GM21717 (cell line): ENCODE data around the gene SLC46A1.
"Not testable (repeated sequence)": the region's sequence is repeated elsewhere in the genome, so short reads cannot be mapped to it uniquely, and the experiment has no call there.

Experiments used
- ATAC-seq: cut with Tn5 transposase; IDR thresholded peaks from one replicate; pipeline ENCODE4 v1.9.1; 2021; ENCODE audit warnings: mild to moderate bottlenecking, moderate library complexity; ENCODE audit not compliant: unreplicated experiment

Gene SLC46A1

GRCh38 chr17:28405632-28406472, at the start of gene SLC46A1:
SLC46A1 (minus strand) TSS chr17:28406212; CDS start chr17:28406114, 98 bp downstream.
- peak; percentile 58 for ATAC-seq

- no peak for ATAC-seq
Measured at GRCh38 chr17:28449859-28450258, 43.8 kb upstream of the SLC46A1 start.

GRCh38 chr17:28447396-28447760, 41.4 kb upstream of the SLC46A1 start:
- ATAC-seq: no peak

GRCh38 chr17:28446716-28447395, 40.8 kb upstream of the SLC46A1 start:
- ATAC-seq: no peak

- no peak for ATAC-seq
Measured at GRCh38 chr17:28443901-28444638, 38.1 kb upstream of the SLC46A1 start.

GRCh38 chr17:28434326-28434725, 28.3 kb upstream of the SLC46A1 start:
- not testable (repeated sequence) for ATAC-seq

- ATAC-seq: no peak
Measured at GRCh38 chr17:28433721-28434120, 27.7 kb upstream of the SLC46A1 start.

GRCh38 chr17:28427982-28428381, 22.0 kb upstream of the SLC46A1 start:
- not testable (repeated sequence) for ATAC-seq

GRCh38 chr17:28427371-28427770, 21.4 kb upstream of the SLC46A1 start:
- ATAC-seq: no peak

- ATAC-seq: no peak
Measured at GRCh38 chr17:28426081-28426519, 20.1 kb upstream of the SLC46A1 start.

- ATAC-seq: no peak
Measured at GRCh38 chr17:28425206-28425605, 19.2 kb upstream of the SLC46A1 start.

- no peak for ATAC-seq
Measured at GRCh38 chr17:28421787-28422305, 15.8 kb upstream of the SLC46A1 start.

GRCh38 chr17:28416703-28417311, 10.8 kb upstream of the SLC46A1 start:
- no peak for ATAC-seq

GRCh38 chr17:28415886-28416285, 9.9 kb upstream of the SLC46A1 start:
- no peak for ATAC-seq

GRCh38 chr17:28413804-28414203, 7.8 kb upstream of the SLC46A1 start:
- ATAC-seq: no peak

GRCh38 chr17:28412099-28412498, 6.1 kb upstream of the SLC46A1 start:
- ATAC-seq: no peak

- no peak for ATAC-seq
Measured at GRCh38 chr17:28407974-28408306, 1.9 kb upstream of the SLC46A1 start.

GRCh38 chr17:28407130-28407973, 1.3 kb upstream of the SLC46A1 start:
- no peak for ATAC-seq

- ATAC-seq: no peak
Measured at GRCh38 chr17:28406473-28406814, 432 bp upstream of the SLC46A1 start.
